Stimulated activated CD4-positive, alpha-beta T cell treated with anti-CD3 and anti-CD28 coated beads, Interleukin-15, amount 100 ng/mL, for 48 hours (primary cell): Measurements from ENCODE around the gene EMC9.

ENCODE experiments used
- DNase-seq, 2 donors: peaks; one replicate each; pipeline ENCODE4 v3.0.0-alpha.2; 2020; ENCODE audit warnings: low read depth in 2 of 2

The EMC9 gene

GRCh38 chr14:24131549-24131966, 9.8 kb downstream of the EMC9 start:
- DNase-seq: no peak

GRCh38 chr14:24130717-24131548, 10.5 kb downstream of the EMC9 start:
- DNase-seq: no peak

GRCh38 chr14:24130380-24130716, 11.0 kb downstream of the EMC9 start, which contains the start of gene FITM1:
Gene FITM1, plus strand, starts transcription at chr14:24130659. Its CDS starts 905 bp downstream, at chr14:24131564.
- no peak for DNase-seq

GRCh38 chr14:24129410-24129998, 11.9 kb downstream of the EMC9 start:
- DNase-seq: no peak

GRCh38 chr14:24127673-24128072, 13.7 kb downstream of the EMC9 start:
- DNase-seq: no peak

GRCh38 chr14:24126939-24127338, 14.5 kb downstream of the EMC9 start:
- no peak for DNase-seq

- no peak for DNase-seq
Measured at GRCh38 chr14:24123424-24124417, 17.7 kb downstream of the EMC9 start.

- no peak for DNase-seq
Measured at GRCh38 chr14:24122898-24123297, 18.5 kb downstream of the EMC9 start.

- DNase-seq: no peak
Measured at GRCh38 chr14:24122416-24122815, 19.0 kb downstream of the EMC9 start.

GRCh38 chr14:24121210-24121609, 20.2 kb downstream of the EMC9 start:
- no peak for DNase-seq

- no peak for DNase-seq
Measured at GRCh38 chr14:24119691-24120090, 21.7 kb downstream of the EMC9 start.

- DNase-seq: no peak
Measured at GRCh38 chr14:24117179-24117578, 24.2 kb downstream of the EMC9 start.

GRCh38 chr14:24116128-24116814, 25.1 kb downstream of the EMC9 start:
- DNase-seq: no peak

GRCh38 chr14:24115422-24116127, 25.8 kb downstream of the EMC9 start:
- DNase-seq: no peak

GRCh38 chr14:24114532-24115421, 26.6 kb downstream of the EMC9 start, which contains the start of the genes DCAF11 and NRL:
Gene DCAF11, plus strand, starts transcription at chr14:24114777. Its CDS starts 818 bp downstream, at chr14:24115595.
Gene NRL, minus strand, starts transcription at chr14:24114949. Its CDS starts 32,101 bp downstream, at chr14:24082848.
- DNase-seq: peak; percentile 96 to 98

GRCh38 chr14:24113801-24114531, 27.4 kb downstream of the EMC9 start:
- peak; percentile 76 to 80 for DNase-seq

GRCh38 chr14:24113379-24113800, 28.0 kb downstream of the EMC9 start:
- DNase-seq: no peak

GRCh38 chr14:24110523-24110922, 30.9 kb downstream of the EMC9 start:
- DNase-seq: no peak

- no peak for DNase-seq
Measured at GRCh38 chr14:24110060-24110459, 31.3 kb downstream of the EMC9 start.
